ENCODE data around the gene NID1.

GRCh38 chr1:236057546-236057945 lies 7.3 kb downstream of the NID1 start:
- no peak for TF ChIP-seq POLR2A (IDR thresholded peaks at IDR 0.05; ENCODE audit: extremely low read depth, insufficient read length)
- TF ChIP-seq, protein P1, sequence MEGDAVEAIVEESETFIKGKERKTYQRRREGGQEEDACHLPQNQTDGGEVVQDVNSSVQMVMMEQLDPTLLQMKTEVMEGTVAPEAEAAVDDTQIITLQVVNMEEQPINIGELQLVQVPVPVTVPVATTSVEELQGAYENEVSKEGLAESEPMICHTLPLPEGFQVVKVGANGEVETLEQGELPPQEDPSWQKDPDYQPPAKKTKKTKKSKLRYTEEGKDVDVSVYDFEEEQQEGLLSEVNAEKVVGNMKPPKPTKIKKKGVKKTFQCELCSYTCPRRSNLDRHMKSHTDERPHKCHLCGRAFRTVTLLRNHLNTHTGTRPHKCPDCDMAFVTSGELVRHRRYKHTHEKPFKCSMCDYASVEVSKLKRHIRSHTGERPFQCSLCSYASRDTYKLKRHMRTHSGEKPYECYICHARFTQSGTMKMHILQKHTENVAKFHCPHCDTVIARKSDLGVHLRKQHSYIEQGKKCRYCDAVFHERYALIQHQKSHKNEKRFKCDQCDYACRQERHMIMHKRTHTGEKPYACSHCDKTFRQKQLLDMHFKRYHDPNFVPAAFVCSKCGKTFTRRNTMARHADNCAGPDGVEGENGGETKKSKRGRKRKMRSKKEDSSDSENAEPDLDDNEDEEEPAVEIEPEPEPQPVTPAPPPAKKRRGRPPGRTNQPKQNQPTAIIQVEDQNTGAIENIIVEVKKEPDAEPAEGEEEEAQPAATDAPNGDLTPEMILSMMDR (IDR thresholded peaks at IDR 0.05; ENCODE audit: low read depth, low read length), result no peak
